DND-41 (cell line): ENCODE results near the gene FASN.

Source experiments
- ATAC-seq: fragments of 200-7000 bp; cut with Tn5 transposase; 3 replicates; pipeline ENCODE4 v1.9.1; 2021; ENCODE audit warnings: low read depth; ENCODE audit not compliant: insufficient read depth
- DNase-seq: peaks from one replicate; pipeline ENCODE4 v3.0.0-alpha.2; 2020
- H2AFZ ChIP-seq: 2 replicates; pipeline ENCODE4 v1.6.0; 2012; ENCODE audit warnings: low read depth, low read length
- H3K27ac ChIP-seq: 2 replicates; pipeline ENCODE4 v1.5.1; 2012; ENCODE audit warnings: low read length, inconsistent platforms
- H3K27me3 ChIP-seq: fragments of 200-600 bp; sonication (generic); 2 replicates; pipeline ENCODE4 v1.6.0; 2012; ENCODE audit warnings: low read length, mild to moderate bottlenecking, inconsistent platforms; ENCODE audit not compliant: insufficient read depth, poor library complexity
- H3K36me3 ChIP-seq: 2 replicates; pipeline ENCODE4 v1.5.1; 2012; ENCODE audit warnings: low read length, inconsistent platforms; ENCODE audit not compliant: insufficient read depth
- H3K4me1 ChIP-seq: 2 replicates; pipeline ENCODE4 v1.5.1; 2012; ENCODE audit warnings: mild to moderate bottlenecking, low read length; ENCODE audit not compliant: insufficient read depth
- H3K4me2 ChIP-seq: 2 replicates; pipeline ENCODE4 v1.6.0; 2012; ENCODE audit warnings: mild to moderate bottlenecking, moderate library complexity, low read length, inconsistent platforms; ENCODE audit not compliant: insufficient read depth
- H3K4me3 ChIP-seq, 2 experiments: fragments of 200-600 bp in 1 of 2; shearing (Covaris generic) in 1 of 2; 2 replicates each; pipeline ENCODE4 v1.5.1; 2012 to 2016; ENCODE audit warnings: inconsistent platforms in 2 of 2, low read length in 2 of 2, mild to moderate bottlenecking in 2 of 2, low read depth in 1 of 2, moderate library complexity in 1 of 2
- H3K79me2 ChIP-seq: 2 replicates; pipeline ENCODE4 v1.6.0; 2012; ENCODE audit warnings: low read length, inconsistent platforms; ENCODE audit not compliant: insufficient read depth
- H3K9ac ChIP-seq: 2 replicates; pipeline ENCODE4 v1.6.0; 2012; ENCODE audit warnings: low read depth, mild to moderate bottlenecking, inconsistent platforms, low read length, moderate library complexity
- H3K9me3 ChIP-seq: 2 replicates; pipeline ENCODE4 v1.5.1; 2012; ENCODE audit warnings: low read length, moderate library complexity, mild to moderate bottlenecking, inconsistent platforms; ENCODE audit not compliant: insufficient read depth, severe bottlenecking
- H4K20me1 ChIP-seq: 2 replicates; pipeline ENCODE4 v1.6.0; 2012; ENCODE audit warnings: low read length; ENCODE audit not compliant: insufficient read depth
- EZH2 ChIP-seq: IDR thresholded peaks from 3 replicates; pipeline ENCODE4 v1.6.1; 2012; ENCODE audit warnings: borderline replicate concordance, low read depth, mild to moderate bottlenecking, moderate library complexity, low read length, inconsistent platforms; ENCODE audit not compliant: severe bottlenecking
- TF ChIP-seq, protein P1 (sequence below): IDR thresholded peaks from 2 replicates; pipeline ENCODE4 v1.5.1; 2012; ENCODE audit warnings: borderline replicate concordance, low read length, moderate library complexity, mild to moderate bottlenecking; ENCODE audit not compliant: poor library complexity, severe bottlenecking; ENCODE audit errors: extremely low read depth

Gene FASN

DNA sequence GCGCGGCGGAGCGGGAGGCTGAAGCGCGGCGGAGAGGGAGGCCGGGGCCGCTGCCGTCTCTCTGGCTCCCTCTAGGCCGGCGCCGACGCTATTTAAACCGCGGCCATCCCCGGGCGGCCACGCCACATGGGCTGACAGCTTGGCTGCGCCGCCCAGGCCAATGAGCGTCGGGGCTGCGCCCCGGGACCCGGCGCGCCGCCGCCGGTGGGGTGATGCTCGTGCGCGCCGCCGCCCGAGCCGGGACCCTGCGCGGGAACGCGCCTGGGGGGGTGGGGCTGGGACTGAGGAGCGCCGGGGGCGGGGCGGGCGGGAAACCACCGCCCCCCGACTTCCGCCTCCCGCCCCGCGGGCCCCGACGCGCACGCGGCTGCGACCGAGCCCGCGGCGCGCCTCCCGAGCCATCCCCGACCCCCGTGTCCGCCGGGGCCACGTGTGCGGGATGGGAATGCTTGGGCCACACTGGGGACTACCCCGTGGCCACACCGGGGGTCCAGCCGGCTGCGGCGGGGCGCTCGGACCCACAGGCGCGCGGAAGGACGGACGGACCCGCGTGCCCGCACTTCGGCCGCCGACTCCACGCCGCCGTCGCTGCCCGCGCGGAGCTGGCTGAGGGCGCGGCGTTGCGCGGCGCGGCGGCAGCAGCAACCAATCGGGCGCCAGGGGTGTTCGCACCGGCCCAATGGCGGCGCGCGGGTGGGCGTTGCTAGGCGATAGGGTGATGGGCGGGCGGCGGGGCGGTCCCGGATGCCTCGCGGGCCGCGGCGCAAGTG, at the start of gene FASN:
Gene FASN (minus strand): TSS at position 68 of the 770 bp plus-strand sequence. CDS start 1,791 bp downstream, outside the sequence.
- peak within 1 kb of the TSS; percentile 88 for H2AFZ ChIP-seq
- peaks cover 52% of the 10 kb centered on the region for H3K4me1 ChIP-seq
- TF ChIP-seq EZH2, result no peak
- TF ChIP-seq, protein P1, sequence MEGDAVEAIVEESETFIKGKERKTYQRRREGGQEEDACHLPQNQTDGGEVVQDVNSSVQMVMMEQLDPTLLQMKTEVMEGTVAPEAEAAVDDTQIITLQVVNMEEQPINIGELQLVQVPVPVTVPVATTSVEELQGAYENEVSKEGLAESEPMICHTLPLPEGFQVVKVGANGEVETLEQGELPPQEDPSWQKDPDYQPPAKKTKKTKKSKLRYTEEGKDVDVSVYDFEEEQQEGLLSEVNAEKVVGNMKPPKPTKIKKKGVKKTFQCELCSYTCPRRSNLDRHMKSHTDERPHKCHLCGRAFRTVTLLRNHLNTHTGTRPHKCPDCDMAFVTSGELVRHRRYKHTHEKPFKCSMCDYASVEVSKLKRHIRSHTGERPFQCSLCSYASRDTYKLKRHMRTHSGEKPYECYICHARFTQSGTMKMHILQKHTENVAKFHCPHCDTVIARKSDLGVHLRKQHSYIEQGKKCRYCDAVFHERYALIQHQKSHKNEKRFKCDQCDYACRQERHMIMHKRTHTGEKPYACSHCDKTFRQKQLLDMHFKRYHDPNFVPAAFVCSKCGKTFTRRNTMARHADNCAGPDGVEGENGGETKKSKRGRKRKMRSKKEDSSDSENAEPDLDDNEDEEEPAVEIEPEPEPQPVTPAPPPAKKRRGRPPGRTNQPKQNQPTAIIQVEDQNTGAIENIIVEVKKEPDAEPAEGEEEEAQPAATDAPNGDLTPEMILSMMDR, result peak; percentile 53
- peaks cover 59% of the 10 kb centered on the region for H3K79me2 ChIP-seq
- H3K9ac ChIP-seq, result peak within 1 kb of the TSS; percentile 95
- peak; percentile 81 for ATAC-seq
- no peaks in the 10 kb centered on the region for H3K9me3 ChIP-seq
- H3K4me3 ChIP-seq, result peak within 1 kb of the TSS; percentile 62 to 73
- peak within 1 kb of the TSS; percentile 98 for H3K27ac ChIP-seq
- no peaks in the 10 kb centered on the region for H3K27me3 ChIP-seq
- peak; percentile 94 for DNase-seq
- H4K20me1 ChIP-seq, result peaks cover 38% of the 10 kb centered on the region
- H3K36me3 ChIP-seq, result peaks cover 39% of the 10 kb centered on the region
- H3K4me2 ChIP-seq, result peak within 1 kb of the TSS; percentile 88

DNA sequence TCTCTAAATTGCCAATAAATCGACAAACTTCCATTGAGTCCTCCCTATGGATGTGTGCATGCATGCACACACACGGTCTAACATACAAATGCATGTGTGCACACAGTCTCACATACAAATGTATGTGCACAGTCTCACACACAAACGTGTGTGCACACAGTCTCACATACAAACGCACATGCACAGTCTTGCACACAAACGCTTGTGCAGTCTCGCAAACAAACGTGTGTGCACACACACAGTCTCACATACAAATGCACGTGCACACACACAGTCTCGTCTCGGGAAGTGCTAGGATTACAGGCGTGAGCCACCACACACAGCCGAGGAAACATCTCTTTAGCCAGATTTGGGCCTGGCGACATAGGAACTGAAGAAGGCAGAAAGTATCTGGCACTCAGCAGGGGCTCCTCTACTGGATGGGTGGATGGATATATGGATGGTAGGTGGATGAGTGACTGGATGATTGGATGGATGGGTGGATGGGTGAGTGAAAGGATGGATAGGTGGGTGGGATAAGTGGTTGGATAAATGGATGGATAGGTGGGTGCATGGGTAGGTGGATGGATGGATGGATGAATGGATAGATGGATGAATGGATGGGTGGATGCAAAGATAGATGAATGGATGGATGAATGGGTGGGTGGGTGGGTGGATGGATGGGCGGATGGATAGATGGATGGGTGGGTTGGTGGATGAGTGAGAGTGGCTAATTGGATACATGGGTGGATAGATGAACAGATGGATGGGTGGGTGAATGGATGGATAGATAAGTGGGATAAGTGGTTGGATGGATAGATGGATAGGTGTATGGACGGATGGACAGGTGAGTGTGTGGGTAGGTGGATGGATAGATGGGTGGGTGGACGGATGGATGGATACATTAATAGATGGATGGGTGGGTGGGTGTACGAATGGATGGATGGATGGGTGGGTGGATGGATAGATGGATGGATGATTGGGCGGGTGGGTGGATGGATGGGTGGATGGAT, 48.9 kb upstream of the FASN start:
- no peak overlapping the region for H3K4me2 ChIP-seq
- no peaks in the 10 kb centered on the region for H3K79me2 ChIP-seq
- H3K27ac ChIP-seq, result no peak overlapping the region
- TF ChIP-seq, protein P1, result no peak
- TF ChIP-seq EZH2, result no peak
- no peaks in the 10 kb centered on the region for H3K4me1 ChIP-seq
- H3K9me3 ChIP-seq, result no peaks in the 10 kb centered on the region
- no peaks in the 10 kb centered on the region for H3K27me3 ChIP-seq
- H3K9ac ChIP-seq, result no peak overlapping the region
- H2AFZ ChIP-seq, result no peak overlapping the region
- peaks cover 9% of the 10 kb centered on the region for H3K36me3 ChIP-seq
- no peak overlapping the region for H3K4me3 ChIP-seq
- DNase-seq (no peak), ATAC-seq (no peak)
- H4K20me1 ChIP-seq, result 0 out of 2 replicates have a peak, but pooled peaks cover 3% of the 10 kb centered on the region

DNA sequence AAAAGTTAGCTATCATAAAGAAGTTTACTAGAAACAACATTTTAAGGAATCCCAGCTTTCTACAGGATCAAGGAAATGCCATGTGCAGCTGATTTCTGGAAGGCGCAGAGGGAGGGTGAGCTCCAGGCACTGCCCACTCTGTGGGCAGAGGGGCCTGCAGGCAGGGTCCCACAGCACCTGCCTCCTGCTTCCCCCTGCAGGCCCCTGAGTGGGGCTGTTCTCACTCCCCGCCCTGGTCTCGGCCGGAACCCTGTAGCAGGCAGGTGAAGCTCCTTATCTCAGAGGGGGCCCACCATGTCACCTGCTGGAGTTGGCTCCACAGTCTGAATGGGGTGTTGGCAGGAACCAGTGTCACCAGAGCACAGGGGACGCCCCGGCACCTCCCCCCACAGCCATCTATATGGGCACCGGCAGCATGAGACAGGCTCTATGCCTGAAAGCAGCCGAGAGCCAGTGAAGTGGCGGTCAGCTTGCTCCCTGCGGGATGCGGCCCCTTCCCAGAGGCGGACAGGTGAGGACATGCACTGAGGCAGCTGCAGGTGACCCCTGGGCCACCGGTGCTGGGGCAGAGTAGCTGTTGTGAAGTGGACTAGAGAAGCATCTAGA, 47.6 kb upstream of the FASN start:
- Histone ChIP-seq H3K36me3 (peaks cover 3% of the 10 kb centered on the region), H3K27ac (no peak overlapping the region), H3K9ac (no peak overlapping the region), H3K27me3 (no peaks in the 10 kb centered on the region), H3K79me2 (no peaks in the 10 kb centered on the region), H3K4me2 (no peak overlapping the region), H3K4me1 (no peaks in the 10 kb centered on the region), H3K9me3 (no peaks in the 10 kb centered on the region), H2AFZ (no peak overlapping the region), H4K20me1 (0 out of 2 replicates have a peak, but pooled peaks cover 3% of the 10 kb centered on the region), H3K4me3 (no peak overlapping the region)
- DNase-seq (no peak), ATAC-seq (no peak)
- no peak for TF ChIP-seq EZH2
- TF ChIP-seq, protein P1, result no peak
